Calu3 (cell line): ENCODE measurements around the gene KRTAP3-2. TPM values are rescaled to one million over a fixed set of nuclear protein-coding genes. Genes with fewer than 3 reads are reported as not detected.

ENCODE experiments used
- BruUV-seq: library from RNA; stranded (reverse); fragments of 400-500 nt; replicated peaks from 2 replicates; lab custom pipeline; 2021; lab: Mats Ljungman, UMichigan
- CTCF ChIA-PET: fragments of 300-600 bp; sonication (Branson Sonifier 250); formaldehyde crosslinking; loops from one replicate; lab custom pipeline; 2022; ENCODE audit warnings: antibody characterized with exemption; lab: Charles Lee
- DNase-seq: peaks from one replicate; pipeline ENCODE4 v3.0.0; 2022
- H3K27ac Mint-ChIP-seq: one replicate; pipeline ENCODE4 v1.8.0; 2022; ENCODE audit warnings: mixed read lengths; ENCODE audit not compliant: unreplicated experiment
- H3K27me3 Mint-ChIP-seq: one replicate; pipeline ENCODE4 v1.8.0; 2022; ENCODE audit warnings: mixed read lengths; ENCODE audit not compliant: unreplicated experiment
- H3K36me3 Mint-ChIP-seq: one replicate; pipeline ENCODE4 v1.8.0; 2022; ENCODE audit warnings: mild to moderate bottlenecking, moderate library complexity, mixed read lengths; ENCODE audit not compliant: insufficient read depth, unreplicated experiment
- H3K4me1 Mint-ChIP-seq: one replicate; pipeline ENCODE4 v1.8.0; 2022; ENCODE audit warnings: mild to moderate bottlenecking, low read depth, mixed read lengths; ENCODE audit not compliant: unreplicated experiment
- H3K4me3 Mint-ChIP-seq: one replicate; pipeline ENCODE4 v1.8.0; 2022; ENCODE audit warnings: mild to moderate bottlenecking, low read depth, moderate library complexity, mixed read lengths; ENCODE audit not compliant: unreplicated experiment
- H3K9me3 Mint-ChIP-seq: one replicate; pipeline ENCODE4 v1.8.0; 2022; ENCODE audit warnings: low read depth, mixed read lengths; ENCODE audit not compliant: unreplicated experiment
- intact Hi-C: fragments of 100-400 bp; cut with micrococcal nuclease; formaldehyde crosslinking; loops from one replicate; pipeline ENCODE4 v1.10.0; 2022; ENCODE audit not compliant: unreplicated experiment
- total RNA-seq: library from RNA; stranded (reverse); gene quantifications from 2 replicates; pipeline ENCODE4 v1.2.3, GENCODE V29; 2022
- TF ChIP-seq, protein P1 (sequence below): fragments of 200-600 bp; IDR thresholded peaks from one replicate; pipeline ENCODE4 v1.8.0; 2022; ENCODE audit warnings: antibody characterized with exemption; ENCODE audit not compliant: unreplicated experiment

Gene KRTAP3-2
- total RNA-seq, 1 experiment from 2014 or later = not detected

GRCh38 chr17:40995116-40995515 lies 4.6 kb downstream of the KRTAP3-2 start:
- intact Hi-C loops = no loop called here
- no peaks in the 10 kb centered on the region for H3K27me3 Mint-ChIP-seq
- H3K4me1 Mint-ChIP-seq = peaks cover 12% of the 10 kb centered on the region
- no peaks in the 10 kb centered on the region for H3K36me3 Mint-ChIP-seq
- peaks cover 5% of the 10 kb centered on the region for H3K9me3 Mint-ChIP-seq
- TF ChIP-seq, protein P1, sequence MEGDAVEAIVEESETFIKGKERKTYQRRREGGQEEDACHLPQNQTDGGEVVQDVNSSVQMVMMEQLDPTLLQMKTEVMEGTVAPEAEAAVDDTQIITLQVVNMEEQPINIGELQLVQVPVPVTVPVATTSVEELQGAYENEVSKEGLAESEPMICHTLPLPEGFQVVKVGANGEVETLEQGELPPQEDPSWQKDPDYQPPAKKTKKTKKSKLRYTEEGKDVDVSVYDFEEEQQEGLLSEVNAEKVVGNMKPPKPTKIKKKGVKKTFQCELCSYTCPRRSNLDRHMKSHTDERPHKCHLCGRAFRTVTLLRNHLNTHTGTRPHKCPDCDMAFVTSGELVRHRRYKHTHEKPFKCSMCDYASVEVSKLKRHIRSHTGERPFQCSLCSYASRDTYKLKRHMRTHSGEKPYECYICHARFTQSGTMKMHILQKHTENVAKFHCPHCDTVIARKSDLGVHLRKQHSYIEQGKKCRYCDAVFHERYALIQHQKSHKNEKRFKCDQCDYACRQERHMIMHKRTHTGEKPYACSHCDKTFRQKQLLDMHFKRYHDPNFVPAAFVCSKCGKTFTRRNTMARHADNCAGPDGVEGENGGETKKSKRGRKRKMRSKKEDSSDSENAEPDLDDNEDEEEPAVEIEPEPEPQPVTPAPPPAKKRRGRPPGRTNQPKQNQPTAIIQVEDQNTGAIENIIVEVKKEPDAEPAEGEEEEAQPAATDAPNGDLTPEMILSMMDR = no peak
- H3K27ac Mint-ChIP-seq = no peak overlapping the region
- CTCF ChIA-PET = interaction anchor here (1.0 to 1.3 kb wide), 5 partner anchors 10 to 423 kb away, joined by 3 to 4 read pairs (median 3); partner anchors contain the start of gene KRT23
- H3K4me3 Mint-ChIP-seq = no peak overlapping the region
- no peak for DNase-seq
- no TSS peak for BruUV-seq

DNA sequence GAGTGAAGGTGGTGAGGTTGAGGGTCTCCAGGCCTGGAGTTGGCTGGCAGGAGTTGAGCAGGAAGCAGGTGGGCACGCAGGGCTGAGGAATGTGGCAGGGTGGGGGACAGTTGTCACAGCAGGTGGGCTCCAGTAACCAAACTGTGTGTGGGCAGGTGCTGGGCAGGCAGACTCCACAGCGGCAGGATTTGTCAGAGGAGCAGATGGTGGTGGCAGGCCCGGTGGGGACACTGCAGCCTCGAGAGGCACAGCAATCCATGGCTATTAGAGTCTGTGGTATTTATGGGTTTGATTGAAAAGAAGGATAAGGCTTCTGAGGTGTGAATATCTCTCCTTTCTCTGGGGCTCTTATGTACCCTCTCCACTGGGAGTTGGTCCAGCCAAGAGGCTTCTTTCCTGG lies 5.9 kb downstream of the KRTAP3-2 start, which contains the start of gene KRTAP3-3:
KRTAP3-3 (minus strand) TSS at position 326 of the 400 bp plus-strand sequence; CDS start at position 259, 67 bp downstream.
- no TSS peak for BruUV-seq
- intact Hi-C loops = no loop called here
- Mint-ChIP-seq H3K36me3 (no peaks in the 10 kb centered on the region), H3K4me1 (peaks cover 12% of the 10 kb centered on the region), H3K4me3 (no peak within 1 kb of the TSS), H3K27me3 (no peaks in the 10 kb centered on the region), H3K9me3 (peaks cover 5% of the 10 kb centered on the region), H3K27ac (no peak within 1 kb of the TSS)
- TF ChIP-seq, protein P1 = no peak
- DNase-seq = no peak
- CTCF ChIA-PET = interaction anchor here (0.7 kb wide), 1 partner anchor 1135 kb away, joined by 3 read pairs; no protein-coding TSS in a partner anchor

DNA sequence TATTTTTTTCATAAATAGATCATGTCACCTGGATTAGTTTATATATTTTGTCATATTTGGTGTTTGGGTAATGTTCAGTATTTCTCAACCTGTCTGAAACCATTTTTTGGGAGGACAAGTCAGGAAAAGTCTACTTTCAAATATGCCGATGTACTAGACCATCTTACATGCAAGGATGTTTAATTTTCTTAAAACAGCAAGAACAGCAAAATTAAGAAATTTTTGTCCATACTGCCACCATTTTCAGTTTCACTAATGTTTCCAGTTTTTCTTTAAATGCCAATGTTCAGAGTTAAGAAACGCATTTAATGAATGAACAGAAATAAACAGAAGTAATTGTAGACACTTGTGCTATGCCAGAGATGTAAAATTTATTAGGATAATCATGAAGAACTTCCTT lies 6.6 kb downstream of the KRTAP3-2 start:
- H3K27me3 Mint-ChIP-seq = no peaks in the 10 kb centered on the region

DNA sequence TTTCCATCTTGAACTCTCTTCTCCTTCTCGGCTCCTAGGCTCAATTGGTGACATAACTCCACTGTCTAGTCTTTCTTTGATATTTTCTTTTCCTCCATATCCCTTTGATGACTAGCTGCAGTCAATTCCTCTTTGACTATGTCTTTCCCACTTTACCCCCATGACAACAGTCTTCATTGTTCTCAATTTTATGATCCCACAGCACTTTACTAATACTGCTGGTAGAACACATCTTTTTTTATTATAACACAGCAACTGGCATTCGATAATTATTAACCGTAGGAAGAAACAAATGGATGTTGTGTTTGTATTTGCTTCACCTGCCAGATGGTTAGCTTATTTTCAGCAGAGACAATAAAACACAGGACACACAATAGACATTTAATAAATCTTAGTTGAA lies 7.0 kb downstream of the KRTAP3-2 start:
- CTCF ChIA-PET = interaction anchor here (0.5 to 1.0 kb wide), 2 partner anchors 15 to 529 kb away, joined by 3 to 11 read pairs; no protein-coding TSS in a partner anchor
- no peaks in the 10 kb centered on the region for H3K27me3 Mint-ChIP-seq
- no TSS peak for BruUV-seq
- peaks cover 5% of the 10 kb centered on the region for H3K9me3 Mint-ChIP-seq
- TF ChIP-seq, protein P1 = no peak
- H3K4me1 Mint-ChIP-seq = peaks cover 16% of the 10 kb centered on the region
- H3K4me3 Mint-ChIP-seq = no peak overlapping the region
- intact Hi-C loops = no loop called here
- H3K36me3 Mint-ChIP-seq = no peaks in the 10 kb centered on the region
- H3K27ac Mint-ChIP-seq = no peak overlapping the region
- DNase-seq = no peak

More for the DNA sequence above, 6.6 kb downstream of the KRTAP3-2 start:
- no peak for DNase-seq
- BruUV-seq = no TSS peak
- Mint-ChIP-seq H3K4me1 (peaks cover 12% of the 10 kb centered on the region), H3K27ac (no peak overlapping the region), H3K9me3 (peaks cover 5% of the 10 kb centered on the region), H3K36me3 (no peaks in the 10 kb centered on the region), H3K4me3 (no peak overlapping the region)
- CTCF ChIA-PET = interaction anchor here (0.5 to 1.0 kb wide), 3 partner anchors 16 to 1134 kb away, joined by 3 to 11 read pairs (median 3); no protein-coding TSS in a partner anchor
- intact Hi-C loops = no loop called here
- TF ChIP-seq, protein P1 = no peak
